Right lobe of liver (tissue), 6 donors: ENCODE results near the gene NKX2-3. TPM values are rescaled to one million over a fixed set of nuclear protein-coding genes. Genes with fewer than 3 reads are reported as not detected.

Experiments used
- ATAC-seq, 4 donors: fragments of 200-7000 bp; cut with Tn5 transposase; one replicate each; pipeline ENCODE4 v1.9.1; 2020; ENCODE audit warnings: mild to moderate bottlenecking in 4 of 4, moderate library complexity in 4 of 4
- DNase-seq, 3 donors: peaks; one replicate each; pipeline ENCODE4 v3.0.0-alpha.2; 2020
- H3K27ac ChIP-seq, 3 donors: fragments of 200-600 bp; one replicate each; pipeline ENCODE4 v1.8.0; 2022
- H3K27me3 ChIP-seq, 2 donors: fragments of 200-600 bp; one replicate each; pipeline ENCODE4 v1.8.0; 2022
- H3K36me3 ChIP-seq, 4 donors: fragments of 200-600 bp; sonication (generic) in 1 of 4; one replicate each; pipeline versions ENCODE4 v1.5.1 to v1.8.0; 2017 to 2022; ENCODE audit warnings: control low read depth in 1 of 4
- H3K4me1 ChIP-seq, 4 donors: fragments of 200-600 bp; sonication (generic) in 1 of 4; one replicate each; pipeline versions ENCODE4 v1.5.1 to v1.8.0; 2017 to 2022; ENCODE audit warnings: control low read depth in 1 of 4
- H3K4me3 ChIP-seq, 3 donors: fragments of 200-600 bp; one replicate each; pipeline ENCODE4 v1.8.0; 2022
- H3K9me3 ChIP-seq, 4 donors: fragments of 200-600 bp; sonication (generic) in 1 of 4; one replicate each; pipeline versions ENCODE4 v1.5.1 to v1.8.0; 2017 to 2022; ENCODE audit warnings: control low read depth in 1 of 4
- CTCF ChIP-seq, 4 donors: fragments of 200-600 bp in 3 of 4; fragments of 450-650 bp in 1 of 4; IDR thresholded peaks; one replicate each; pipeline versions ENCODE4 v1.5.1 to v1.8.0; 2016 to 2022; ENCODE audit warnings: antibody characterized with exemption in 4 of 4, mild to moderate bottlenecking in 2 of 4
- POLR2A ChIP-seq: fragments of 450-650 bp; IDR thresholded peaks from one replicate; pipeline ENCODE4 v1.6.1; 2017; ENCODE audit warnings: antibody characterized with exemption, mild to moderate bottlenecking
- WGBS: methylation state at CpG from one replicate; pipeline ENCODE4 v1.1.6; 2018; ENCODE audit warnings: low coverage, low lambda C conversion rate; ENCODE audit not compliant: insufficient coverage; ENCODE audit errors: missing lambda C conversion rate; 5-methylcytosine and 5-hydroxymethylcytosine counted together
- intact Hi-C, 2 donors: fragments of 100-400 bp; cut with DNase I; formaldehyde crosslinking; loops; one replicate each; pipeline versions ENCODE4 v1.11.2 to v1.14.1; 2022
- total RNA-seq, 6 experiments: library from RNA; depleted of rRNA in 2 of 6; stranded (reverse); fragments of >200 nt in 2 of 6; fragmentation: NEBNext Ultra II Directional in 3 of 6; extraction: Animal tissue kit (Norgen Biotek cat#: 25700) in 3 of 6; gene quantifications; one replicate each; pipeline versions ENCODE4 v1.1.0 to v1.2.4, GENCODE V29; 2016 to 2023
- donor health status: DM: no; HTN: yes; CAD: no.
- donor health status: DM: no; HTN: no; CAD: no.
- donor health status: DM: no; HTN: no; CAD: no.
- donor health status: DM: no; HTN: yes; CAD: no.
- donor health status: DM: no; HTN: yes; CAD: no.

Gene NKX2-3
- total RNA-seq, 6 experiments from 2014 or later, result 0.18 TPM; not detected in 5

GRCh38 chr10:99555825-99556523 lies 23.2 kb downstream of the NKX2-3 start:
- 29% methylated on average over 6 of the region's 6 CpGs for WGBS
- no peak overlapping the region for H3K27ac ChIP-seq
- no peaks in the 10 kb centered on the region for H3K27me3 ChIP-seq
- DNase-seq (no peak), ATAC-seq (no peak)
- no peak overlapping the region for H3K4me3 ChIP-seq
- H3K36me3 ChIP-seq, result no peaks in the 10 kb centered on the region
- TF ChIP-seq CTCF (IDR thresholded peaks at IDR 0.05) (no peak), POLR2A (no peak)
- H3K9me3 ChIP-seq, result no peaks in the 10 kb centered on the region
- intact Hi-C loops, result loop anchor here in 1 of 2 donors (10.0 kb wide), 1 partner anchor 49 kb away; no protein-coding TSS in a partner anchor
- H3K4me1 ChIP-seq, result no peaks in the 10 kb centered on the region

- no peak overlapping the region for H3K4me3 ChIP-seq
- no peaks in the 10 kb centered on the region for H3K36me3 ChIP-seq
- WGBS, result 65% methylated on average over 4 of the region's 5 CpGs
- intact Hi-C loops, result loop anchor here in 1 of 2 donors (10.0 kb wide), 1 partner anchor 48 kb away; no protein-coding TSS in a partner anchor
- H3K27ac ChIP-seq, result no peak overlapping the region
- TF ChIP-seq CTCF (IDR thresholded peaks at IDR 0.05) (no peak), POLR2A (no peak)
- DNase-seq (no peak), ATAC-seq (no peak)
- H3K4me1 ChIP-seq, result no peaks in the 10 kb centered on the region
- H3K9me3 ChIP-seq, result no peaks in the 10 kb centered on the region
- no peaks in the 10 kb centered on the region for H3K27me3 ChIP-seq
These were observed 24.3 kb downstream of the NKX2-3 start for GRCh38 chr10:99557044-99557443.

GRCh38 chr10:99558708-99559107 lies 26.0 kb downstream of the NKX2-3 start:
- TF ChIP-seq CTCF (IDR thresholded peaks at IDR 0.05) (no peak), POLR2A (no peak)
- ATAC-seq (no peak), DNase-seq (no peak)
- intact Hi-C loops, result loop anchor here in 1 of 2 donors (10.0 kb wide), 1 partner anchor 46 kb away; no protein-coding TSS in a partner anchor
- H3K27me3 ChIP-seq, result no peaks in the 10 kb centered on the region
- WGBS, result 56% methylated on average over 4 of the region's 4 CpGs
- no peak overlapping the region for H3K4me3 ChIP-seq
- H3K36me3 ChIP-seq, result no peaks in the 10 kb centered on the region
- no peaks in the 10 kb centered on the region for H3K4me1 ChIP-seq
- no peaks in the 10 kb centered on the region for H3K9me3 ChIP-seq
- no peak overlapping the region for H3K27ac ChIP-seq

- Histone ChIP-seq H3K27me3 (no peaks in the 10 kb centered on the region), H3K4me1 (no peaks in the 10 kb centered on the region), H3K36me3 (no peaks in the 10 kb centered on the region), H3K4me3 (no peak overlapping the region), H3K9me3 (no peaks in the 10 kb centered on the region), H3K27ac (no peak overlapping the region)
- ATAC-seq (peak; percentile 72 to 82 (median 77)), DNase-seq (no peak)
- peak; percentile 62 to 80 (median 72) for TF ChIP-seq CTCF (IDR thresholded peaks at IDR 0.05)
- TF ChIP-seq POLR2A, result no peak
- WGBS, result 23% methylated on average over 13 of the region's 13 CpGs
- intact Hi-C loops, result no loop called here
These were observed 27.8 kb downstream of the NKX2-3 start for GRCh38 chr10:99560277-99561126.
